Pulmonary artery endothelial cell (primary cell): ENCODE data around the gene YJU2. TPM values are rescaled to one million over a fixed set of nuclear protein-coding genes. Genes with fewer than 3 reads are reported as not detected.

Experiments
- DNase-seq: peaks from one replicate; pipeline ENCODE4 v3.0.0-alpha.2; 2011; ENCODE audit warnings: low read depth, low spot score
- total RNA-seq: library from RNA; depleted of rRNA; stranded (reverse); fragments of >200 nt; gene quantifications from 2 replicates; pipeline ENCODE4 v1.2.3, GENCODE V29; 2014

Gene YJU2
- total RNA-seq, 1 donor from 2014 or later: 20.8 TPM

DNA sequence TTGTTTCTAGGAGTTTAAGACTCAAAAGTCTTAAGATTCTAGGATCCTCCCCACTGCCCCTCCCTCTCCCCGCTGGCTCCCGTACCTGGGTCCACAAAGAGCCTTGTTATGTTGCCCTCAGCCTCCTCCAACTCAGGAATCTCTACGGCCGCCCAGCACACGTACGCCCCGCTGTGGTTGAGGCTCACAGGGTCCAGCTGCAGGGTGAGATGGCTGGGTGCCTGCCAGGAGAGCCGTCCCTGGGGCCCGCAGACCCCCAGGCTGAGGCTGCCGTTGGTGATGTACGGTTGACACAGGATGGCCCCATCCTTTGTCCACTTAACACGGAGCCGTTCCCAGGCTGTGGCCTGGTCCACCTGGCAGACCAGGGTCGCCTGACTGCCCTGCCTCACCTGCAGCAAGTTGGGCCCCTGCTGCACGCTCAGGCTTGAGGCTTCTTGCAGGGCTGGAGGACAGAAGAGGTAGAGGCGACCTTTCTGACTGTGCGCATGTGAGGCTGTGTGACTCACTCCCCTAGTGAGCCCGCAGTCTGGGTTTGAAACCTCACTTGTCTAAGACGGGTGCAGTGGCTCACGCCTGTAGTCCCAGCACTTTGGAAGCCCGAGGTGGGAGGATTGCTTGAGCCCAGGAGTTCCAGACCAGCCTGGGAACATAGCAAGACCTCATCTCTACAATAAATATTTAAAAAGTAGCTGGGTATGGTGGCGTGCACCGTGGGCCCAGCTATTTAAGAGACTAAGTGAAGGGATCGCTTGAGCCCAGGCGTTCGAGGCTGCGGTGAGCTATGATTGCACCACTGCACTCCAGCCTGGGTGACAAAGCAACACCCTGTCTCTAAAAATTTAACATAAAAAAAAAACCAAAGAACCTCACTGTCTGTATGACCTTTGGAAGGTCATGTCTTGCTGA lies 51.3 kb downstream of the YJU2 start:
- DNase-seq: no peak

DNA sequence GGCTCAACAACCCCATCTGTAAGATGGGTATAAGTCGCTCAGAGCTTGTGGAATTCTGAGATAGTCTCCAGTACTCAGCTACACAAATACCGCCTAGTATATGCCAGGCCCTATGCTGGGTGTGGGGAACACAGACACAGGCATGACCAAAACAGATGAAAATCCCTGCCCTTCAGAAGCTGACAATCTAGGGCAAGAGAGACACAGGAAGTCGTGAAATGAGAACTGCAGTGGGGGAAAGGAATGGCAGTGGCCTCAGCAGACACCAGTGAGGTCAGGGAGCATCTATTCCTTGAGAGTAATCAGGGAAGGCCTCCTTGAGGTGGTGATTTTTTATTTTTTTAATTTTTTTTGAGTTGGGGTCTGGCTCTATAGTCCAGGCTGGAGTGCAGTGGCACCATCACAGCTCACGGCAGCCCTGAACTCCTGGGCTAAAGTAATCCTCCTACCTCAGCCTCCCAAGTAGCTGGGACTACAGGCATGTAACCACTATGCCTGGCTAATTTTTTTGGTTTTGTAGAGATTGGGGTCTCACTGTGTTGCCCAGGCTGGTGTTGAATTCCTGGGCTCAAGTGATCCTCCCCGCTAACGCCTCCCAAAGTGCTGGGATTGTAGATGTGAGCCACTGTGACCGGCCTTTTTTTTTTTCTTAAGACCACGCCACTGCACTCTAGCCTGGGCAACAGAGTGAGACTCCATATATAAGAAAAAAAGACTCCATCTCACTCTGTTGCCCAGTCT lies 52.1 kb downstream of the YJU2 start:
- DNase-seq: no peak

- no peak for DNase-seq
These were observed 53.7 kb downstream of the YJU2 start for GRCh38 chr19:4300589-4300988.

GRCh38 chr19:4301590-4302242 lies 54.8 kb downstream of the YJU2 start:
- no peak for DNase-seq

DNA sequence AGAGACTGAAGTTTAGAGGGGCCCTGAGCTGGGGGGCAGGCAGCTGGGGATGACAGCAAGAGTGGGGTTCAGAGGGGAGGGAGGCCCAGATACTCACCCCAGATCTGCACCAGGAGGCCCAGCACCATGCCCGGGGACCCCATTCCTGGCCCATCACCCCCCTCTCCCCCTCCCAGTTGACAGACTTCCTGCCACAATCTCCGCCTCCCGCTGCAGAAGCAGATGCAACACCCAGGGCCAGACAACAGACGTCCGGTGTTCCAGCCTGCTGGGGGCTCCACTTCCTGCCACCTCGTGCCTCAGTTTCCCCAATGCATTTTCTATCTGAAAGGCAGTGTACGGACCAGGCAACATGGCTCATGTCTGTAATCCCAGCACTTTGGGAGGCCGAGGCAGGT lies 55.4 kb downstream of the YJU2 start, which contains the start of gene TMIGD2:
TMIGD2 (minus strand) TSS at position 147 of the 398 bp plus-strand sequence; CDS start at position 143, 4 bp downstream.
- DNase-seq: no peak

GRCh38 chr19:4303819-4304537 lies 57.1 kb downstream of the YJU2 start:
- DNase-seq: no peak

DNA sequence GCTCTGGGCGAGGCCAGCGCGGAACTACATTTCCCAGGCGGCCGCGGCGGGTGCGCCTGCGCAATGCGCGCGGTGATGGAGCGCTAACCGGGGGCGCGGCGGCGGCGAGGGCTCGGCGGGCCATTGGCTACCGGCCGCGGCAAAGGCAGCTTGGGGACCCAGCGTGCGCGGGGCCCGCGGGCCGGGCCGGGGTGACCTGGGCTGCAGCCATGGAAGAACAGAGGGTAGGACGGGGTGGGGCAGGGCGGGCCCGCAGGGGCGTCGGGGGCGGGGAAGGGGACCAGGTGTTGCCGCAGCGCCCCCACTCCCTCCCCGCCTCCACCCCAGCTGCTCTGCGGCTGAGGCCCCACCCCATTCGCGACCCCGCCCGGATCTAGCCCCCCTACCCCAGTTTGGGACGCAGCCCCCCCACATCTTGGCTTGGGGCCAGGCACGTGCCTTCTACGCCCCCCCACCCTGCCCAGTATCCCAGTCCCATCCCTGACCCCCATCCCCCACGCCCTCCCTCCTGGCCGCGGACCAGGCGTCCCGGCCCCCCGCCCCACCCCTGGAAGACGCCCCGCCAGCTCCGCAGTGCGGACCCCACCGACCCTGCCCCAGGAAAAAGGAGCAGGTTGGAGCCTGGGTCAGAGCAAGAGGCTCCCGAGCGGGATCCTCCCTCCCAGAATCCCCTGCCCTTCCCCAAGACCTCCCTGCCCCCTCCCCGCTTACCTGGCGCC lies 57.8 kb downstream of the YJU2 start, which contains the start of gene FSD1:
FSD1 (plus strand) TSS at position 61 of the 719 bp plus-strand sequence; CDS start at position 210, 149 bp downstream.
- DNase-seq: no peak

DNA sequence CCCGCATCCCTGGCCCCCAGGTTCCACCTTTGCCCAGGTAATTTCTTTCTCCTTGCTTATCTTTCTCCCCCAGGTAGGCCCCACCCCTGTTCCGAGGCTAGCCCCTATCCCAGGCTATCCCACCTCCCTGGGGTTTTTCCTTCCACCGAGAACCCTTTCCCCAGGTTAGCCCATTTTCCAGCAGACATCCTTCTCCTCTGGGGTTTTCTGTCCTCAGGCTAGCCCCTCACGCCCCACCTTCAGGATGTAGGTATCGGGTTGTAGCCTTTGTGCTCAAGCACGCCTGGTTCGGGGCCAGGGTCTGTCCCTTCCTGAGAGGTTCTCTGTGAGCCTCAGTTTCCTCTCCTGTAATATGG lies 58.4 kb downstream of the YJU2 start:
- no peak for DNase-seq

DNA sequence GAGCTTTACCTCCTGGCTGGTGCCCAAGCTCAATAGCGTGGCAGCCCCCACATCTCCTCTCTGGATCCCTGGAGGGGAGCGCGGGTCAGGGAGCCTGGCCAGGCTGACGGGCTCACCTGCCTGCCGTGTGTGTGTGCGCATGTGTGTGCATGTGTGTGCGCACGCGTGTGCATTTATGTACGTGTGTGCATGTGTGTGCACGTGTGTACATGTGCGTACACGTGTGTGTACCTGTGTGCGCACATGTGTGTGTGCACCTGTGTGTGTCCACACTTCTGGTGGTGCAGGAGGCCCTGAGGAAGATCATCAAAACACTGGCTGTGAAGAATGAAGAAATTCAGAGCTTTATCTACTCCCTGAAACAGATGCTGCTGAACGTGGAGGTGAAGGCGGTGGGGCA lies 58.8 kb downstream of the YJU2 start:
- DNase-seq: no peak

- DNase-seq: no peak
These were observed 63.6 kb downstream of the YJU2 start for GRCh38 chr19:4310247-4311121.

GRCh38 chr19:4313847-4314490 lies 67.1 kb downstream of the YJU2 start:
- DNase-seq: no peak

- DNase-seq: no peak
These were observed 70.1 kb downstream of the YJU2 start for GRCh38 chr19:4316956-4317355.

- DNase-seq: no peak
These were observed 71.6 kb downstream of the YJU2 start for GRCh38 chr19:4318460-4318859.

Other genes with a start within 250 kb of the YJU2 start
- gene PIAS4, start 239.3 kb upstream of the YJU2 start, total RNA-seq: 26.5 and 49.2 TPM in 2 replicates
- gene ZBTB7A, start 180.2 kb upstream of the YJU2 start, total RNA-seq: 12.5 and 12.9 TPM in 2 replicates
- 191 and 203 TPM in 2 replicates for gene MAP2K2, start 123.0 kb upstream of the YJU2 start, total RNA-seq
- not detected in 2 replicates for gene CREB3L3, start 93.4 kb upstream of the YJU2 start, total RNA-seq
- 11.4 and 14.2 TPM in 2 replicates for gene SIRT6, start 64.5 kb upstream of the YJU2 start, total RNA-seq
- 0.07 and 0.28 TPM in 2 replicates for gene ANKRD24, start 64.4 kb upstream of the YJU2 start, total RNA-seq
- gene EBI3, start 17.6 kb upstream of the YJU2 start, total RNA-seq: 0.28 and 0.40 TPM in 2 replicates
- not detected in 2 replicates for gene SHD, start 32.2 kb downstream of the YJU2 start, total RNA-seq
- gene TMIGD2, start 55.3 kb downstream of the YJU2 start, total RNA-seq: not detected in 2 replicates
- gene FSD1, start 57.5 kb downstream of the YJU2 start, total RNA-seq: 23.6 and 27.8 TPM in 2 replicates
- gene STAP2, start 91.7 kb downstream of the YJU2 start, total RNA-seq: 8.1 and 10.3 TPM in 2 replicates
- 9.6 and 10.7 TPM in 2 replicates for gene MPND, start 96.5 kb downstream of the YJU2 start, total RNA-seq
- gene SH3GL1, start 153.5 kb downstream of the YJU2 start, total RNA-seq: 46.9 and 48.3 TPM in 2 replicates
- 23.1 and 29.8 TPM in 2 replicates for gene CHAF1A, start 155.6 kb downstream of the YJU2 start, total RNA-seq
- gene UBXN6, start 210.7 kb downstream of the YJU2 start, total RNA-seq: 82.9 and 114 TPM in 2 replicates
- 65.0 and 66.3 TPM in 2 replicates for gene HDGFL2, start 225.2 kb downstream of the YJU2 start, total RNA-seq